Kidney epithelial cell (primary cell): ENCODE measurements around the gene AOAH. TPM values are rescaled to one million over a fixed set of nuclear protein-coding genes. Genes with fewer than 3 reads are reported as not detected.

Source experiments
- DNase-seq: peaks from one replicate; pipeline ENCODE4 v3.0.0-alpha.2; 2010; ENCODE audit warnings: low read depth
- H3K27me3 ChIP-seq: 2 replicates; pipeline ENCODE4 v1.6.0; 2011; ENCODE audit warnings: low read length; ENCODE audit not compliant: control insufficient read depth, insufficient read depth
- H3K36me3 ChIP-seq: 2 replicates; pipeline ENCODE4 v1.5.1; 2011; ENCODE audit warnings: low read length; ENCODE audit not compliant: control insufficient read depth, insufficient read depth
- H3K4me3 ChIP-seq: 2 replicates; pipeline ENCODE4 v1.5.1; 2011; ENCODE audit warnings: low read depth, mild to moderate bottlenecking, control low read depth, low read length
- total RNA-seq: library from RNA; depleted of rRNA; stranded (reverse); fragments of >200 nt; gene quantifications from 2 replicates; pipeline ENCODE4 v1.2.3, GENCODE V29; 2015
- TF ChIP-seq, protein P1 (sequence below): IDR thresholded peaks from 2 replicates; pipeline ENCODE4 v1.5.1; 2011; ENCODE audit warnings: mild to moderate bottlenecking, moderate library complexity, low read length, control low read depth, inconsistent platforms; ENCODE audit not compliant: insufficient read depth, poor library complexity, severe bottlenecking

AOAH gene
- total RNA-seq, 1 donor from 2014 or later, result 4.4 TPM

DNA sequence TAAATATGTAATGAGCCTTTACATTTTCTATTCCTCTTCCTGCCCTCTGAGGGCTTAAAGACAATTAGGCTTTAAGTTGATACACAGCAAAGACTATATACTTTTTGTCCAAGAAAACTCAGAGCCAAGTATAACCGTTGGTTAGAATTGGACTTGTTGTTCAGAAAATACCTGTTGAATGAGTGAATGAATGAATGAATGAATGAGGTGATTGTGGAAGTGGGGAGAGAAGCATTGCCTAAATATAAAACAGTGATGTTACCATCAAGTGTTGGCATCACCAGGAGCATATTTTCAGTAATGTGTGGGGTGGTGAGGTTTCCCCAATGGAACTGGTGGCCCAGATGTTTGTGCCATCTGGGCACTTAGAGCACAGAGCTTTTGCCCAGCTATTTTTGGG, 106.9 kb downstream of the AOAH start:
- no peak overlapping the region for H3K4me3 ChIP-seq
- H3K36me3 ChIP-seq, result no peaks in the 10 kb centered on the region
- TF ChIP-seq, protein P1, sequence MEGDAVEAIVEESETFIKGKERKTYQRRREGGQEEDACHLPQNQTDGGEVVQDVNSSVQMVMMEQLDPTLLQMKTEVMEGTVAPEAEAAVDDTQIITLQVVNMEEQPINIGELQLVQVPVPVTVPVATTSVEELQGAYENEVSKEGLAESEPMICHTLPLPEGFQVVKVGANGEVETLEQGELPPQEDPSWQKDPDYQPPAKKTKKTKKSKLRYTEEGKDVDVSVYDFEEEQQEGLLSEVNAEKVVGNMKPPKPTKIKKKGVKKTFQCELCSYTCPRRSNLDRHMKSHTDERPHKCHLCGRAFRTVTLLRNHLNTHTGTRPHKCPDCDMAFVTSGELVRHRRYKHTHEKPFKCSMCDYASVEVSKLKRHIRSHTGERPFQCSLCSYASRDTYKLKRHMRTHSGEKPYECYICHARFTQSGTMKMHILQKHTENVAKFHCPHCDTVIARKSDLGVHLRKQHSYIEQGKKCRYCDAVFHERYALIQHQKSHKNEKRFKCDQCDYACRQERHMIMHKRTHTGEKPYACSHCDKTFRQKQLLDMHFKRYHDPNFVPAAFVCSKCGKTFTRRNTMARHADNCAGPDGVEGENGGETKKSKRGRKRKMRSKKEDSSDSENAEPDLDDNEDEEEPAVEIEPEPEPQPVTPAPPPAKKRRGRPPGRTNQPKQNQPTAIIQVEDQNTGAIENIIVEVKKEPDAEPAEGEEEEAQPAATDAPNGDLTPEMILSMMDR, result no peak
- DNase-seq, result no peak
- no peaks in the 10 kb centered on the region for H3K27me3 ChIP-seq

DNA sequence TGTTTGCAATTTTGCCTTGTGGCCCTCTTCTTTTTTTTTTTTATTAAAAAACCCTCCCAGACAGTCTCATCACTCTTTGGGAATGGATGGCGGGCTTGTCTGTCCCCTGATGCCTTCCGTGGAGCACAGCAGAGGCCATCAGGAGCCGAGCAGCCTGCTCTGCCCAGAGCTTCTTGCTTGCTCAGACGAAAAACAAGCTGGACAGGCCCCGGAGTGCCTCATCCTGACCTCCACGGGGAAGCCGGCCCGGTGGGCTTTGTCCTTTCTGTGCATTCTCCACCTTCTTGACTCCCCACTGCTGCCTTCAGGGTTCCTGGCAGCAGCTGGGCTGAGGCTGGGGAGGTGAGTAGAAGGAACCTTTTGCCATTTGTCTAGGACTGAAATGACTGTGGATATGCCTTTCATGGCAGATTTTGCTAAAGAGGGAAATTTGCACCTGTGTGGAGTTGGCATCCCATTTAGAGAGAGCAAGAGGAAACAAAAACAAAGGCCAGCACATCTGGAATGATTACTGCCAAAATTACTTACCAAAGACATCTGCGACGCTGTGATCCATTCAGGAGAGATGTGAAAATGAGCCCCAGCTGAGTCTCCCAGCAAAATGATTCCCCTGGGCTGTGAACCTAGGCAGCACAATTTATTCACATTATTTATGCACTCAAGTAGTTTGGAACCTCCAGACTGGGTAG, 108.3 kb downstream of the AOAH start:
- H3K4me3 ChIP-seq, result no peak overlapping the region
- DNase-seq, result no peak
- H3K27me3 ChIP-seq, result no peaks in the 10 kb centered on the region
- H3K36me3 ChIP-seq, result no peaks in the 10 kb centered on the region
- TF ChIP-seq, protein P1, result no peak

DNA sequence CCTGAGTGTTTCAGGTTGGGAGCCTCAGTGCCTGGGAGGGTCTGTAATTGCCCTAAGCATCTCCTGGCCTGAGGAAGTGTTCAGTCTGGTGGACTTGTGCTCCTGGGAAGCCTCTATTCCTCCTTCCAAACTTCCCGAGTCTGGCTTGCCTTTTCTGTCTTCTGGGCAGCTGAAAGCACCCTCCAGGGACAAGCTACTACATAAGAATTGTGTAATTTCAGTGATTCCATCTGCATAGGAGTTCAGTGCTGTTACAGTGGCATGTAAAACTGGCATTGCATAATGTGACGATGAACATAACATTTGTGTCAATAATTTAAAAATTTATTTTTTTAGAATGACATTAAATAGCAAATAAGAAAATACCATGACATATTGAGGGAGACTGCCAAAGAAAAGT, 109.3 kb downstream of the AOAH start:
- TF ChIP-seq, protein P1, result no peak
- Histone ChIP-seq H3K36me3 (no peaks in the 10 kb centered on the region), H3K27me3 (no peaks in the 10 kb centered on the region), H3K4me3 (no peak overlapping the region)
- DNase-seq, result no peak

DNA sequence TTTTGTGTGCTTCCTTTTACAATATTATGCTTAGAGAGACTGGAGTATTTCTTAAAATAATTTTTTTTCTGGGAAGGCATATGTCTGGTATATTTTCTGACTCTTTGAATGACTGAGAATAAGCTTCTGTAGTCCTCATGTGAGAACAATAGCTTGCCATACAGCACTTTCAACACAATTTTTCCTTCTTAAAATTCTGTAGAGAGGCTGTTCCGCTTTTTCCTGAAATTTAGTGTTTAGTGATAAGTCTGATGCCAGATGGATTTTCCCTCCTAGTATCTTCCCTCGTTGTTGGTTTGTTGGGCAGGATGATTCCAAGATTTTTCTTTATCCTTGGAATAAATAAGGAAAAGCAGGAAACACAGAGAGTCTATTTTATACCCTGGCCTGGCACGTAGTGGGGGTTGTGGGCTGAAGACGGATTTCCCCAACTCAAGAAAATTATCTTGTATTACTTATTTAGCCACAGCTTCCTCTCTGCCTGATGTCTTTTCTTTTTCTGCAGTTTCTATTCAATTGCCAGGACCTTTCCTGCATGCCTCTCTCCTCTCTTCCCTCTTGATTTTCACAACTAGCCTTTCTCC, 111.2 kb downstream of the AOAH start:
- TF ChIP-seq, protein P1, result no peak
- Histone ChIP-seq H3K27me3 (no peaks in the 10 kb centered on the region), H3K4me3 (no peak overlapping the region), H3K36me3 (no peaks in the 10 kb centered on the region)
- DNase-seq, result no peak

DNA sequence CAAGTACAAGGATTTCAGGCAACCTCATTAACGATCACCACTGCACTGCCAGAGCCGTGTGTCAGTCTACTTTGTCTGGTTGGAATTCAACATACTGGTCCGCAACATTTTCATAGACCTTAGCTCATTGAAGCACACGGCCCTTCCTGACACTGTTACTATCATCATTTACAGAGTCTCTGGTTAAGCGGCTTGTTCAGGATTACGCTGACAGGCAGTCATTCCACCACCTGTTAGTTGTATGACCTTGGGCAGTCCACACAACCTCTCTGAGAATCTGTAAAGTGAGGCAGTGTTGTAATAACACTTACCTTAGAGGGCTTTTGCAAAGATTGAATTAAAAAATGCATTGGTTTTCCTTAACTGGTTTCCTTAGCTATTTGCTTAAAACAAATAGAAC, 112.6 kb downstream of the AOAH start:
- Histone ChIP-seq H3K36me3 (no peaks in the 10 kb centered on the region), H3K4me3 (no peak overlapping the region), H3K27me3 (no peaks in the 10 kb centered on the region)
- TF ChIP-seq, protein P1, result no peak
- DNase-seq, result no peak

DNA sequence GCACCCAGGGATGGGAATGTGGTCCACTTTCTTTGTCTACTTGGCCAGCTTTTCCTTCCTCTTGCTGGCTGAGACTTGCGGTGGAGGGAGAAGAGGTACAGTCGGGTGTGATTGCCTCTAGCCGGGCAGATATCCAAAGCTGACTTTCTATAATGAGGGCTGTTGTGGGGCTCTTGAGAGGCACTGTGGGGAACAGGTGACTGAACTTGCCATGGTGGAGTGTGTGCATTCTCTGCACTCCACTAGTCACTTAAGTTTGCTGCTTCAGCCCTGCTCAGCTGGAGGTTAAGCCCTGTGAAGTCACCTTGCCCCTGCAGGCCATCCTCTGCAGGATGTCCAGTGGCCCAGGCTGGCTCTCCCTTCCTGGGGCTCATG, 116.6 kb downstream of the AOAH start:
- Histone ChIP-seq H3K36me3 (no peaks in the 10 kb centered on the region), H3K4me3 (no peak overlapping the region), H3K27me3 (no peaks in the 10 kb centered on the region)
- TF ChIP-seq, protein P1, result no peak
- no peak for DNase-seq
